Erythroblast (primary cell): ENCODE results near the gene CENPH.

Experiments
- GATA1 ChIP-seq: IDR thresholded peaks from 2 replicates; pipeline ENCODE4 v1.6.1; 2011; ENCODE audit warnings: low read depth, mild to moderate bottlenecking, control low read depth, low read length, moderate library complexity
- POLR2A ChIP-seq: IDR thresholded peaks from 2 replicates; pipeline ENCODE4 v1.6.1; 2011; ENCODE audit warnings: mild to moderate bottlenecking, low read length

DNA sequence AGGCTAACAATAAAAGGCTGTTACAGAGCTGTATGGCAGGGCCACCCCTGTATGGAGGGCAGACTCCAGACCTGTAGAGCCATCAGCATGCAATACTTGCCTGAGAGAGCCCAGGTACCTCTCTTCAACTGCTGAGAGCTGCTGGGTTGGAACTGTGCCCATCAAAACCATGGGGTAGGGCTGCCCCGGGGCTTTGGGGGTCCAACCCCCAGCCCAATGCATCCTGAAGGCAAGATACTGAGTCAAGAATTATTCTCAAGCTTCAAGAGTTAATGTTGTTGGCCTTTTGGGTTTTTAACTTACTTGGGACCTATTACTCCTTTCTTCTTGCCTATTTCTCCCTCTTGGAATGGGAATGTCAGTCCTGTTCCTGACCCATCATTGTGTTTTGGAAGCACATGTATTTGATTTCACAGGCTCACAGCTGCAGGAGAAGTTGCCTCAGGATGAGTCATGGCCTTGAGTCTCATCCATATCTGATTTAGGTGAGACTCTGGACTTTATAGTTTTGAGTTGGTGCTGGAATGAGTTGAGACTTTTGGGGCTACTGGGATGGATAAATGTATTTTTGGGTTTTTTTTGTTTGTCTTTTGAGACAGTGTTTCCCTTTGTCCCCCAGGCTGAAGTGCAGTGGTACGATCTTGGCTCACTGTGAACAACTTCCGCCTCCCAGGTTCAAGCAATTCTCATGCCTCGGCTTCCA, 24.3 kb downstream of the CENPH start:
- TF ChIP-seq POLR2A (no peak), GATA1 (no peak)
